ENCODE data around the gene CERS1.

DNA sequence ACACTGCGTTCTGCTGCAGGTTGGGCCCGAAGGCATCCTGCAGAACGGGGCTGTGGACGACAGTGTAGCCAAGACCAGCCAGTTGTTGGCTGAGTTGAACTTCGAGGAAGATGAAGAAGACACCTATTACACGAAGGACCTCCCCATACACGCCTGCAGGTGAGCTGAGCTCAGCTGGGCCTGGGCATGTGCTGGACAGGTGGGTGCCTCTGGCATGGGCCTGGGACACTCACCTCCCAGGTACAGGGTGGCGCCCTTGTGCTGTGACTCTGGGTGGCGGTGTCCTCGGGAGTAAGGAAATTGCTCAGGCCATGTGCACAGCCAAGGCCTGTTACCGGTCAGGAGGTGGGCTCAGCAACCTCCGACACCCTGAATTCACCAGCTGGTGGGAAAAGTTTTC, 50.0 kb downstream of the CERS1 start:
- TF ChIP-seq, protein P1, sequence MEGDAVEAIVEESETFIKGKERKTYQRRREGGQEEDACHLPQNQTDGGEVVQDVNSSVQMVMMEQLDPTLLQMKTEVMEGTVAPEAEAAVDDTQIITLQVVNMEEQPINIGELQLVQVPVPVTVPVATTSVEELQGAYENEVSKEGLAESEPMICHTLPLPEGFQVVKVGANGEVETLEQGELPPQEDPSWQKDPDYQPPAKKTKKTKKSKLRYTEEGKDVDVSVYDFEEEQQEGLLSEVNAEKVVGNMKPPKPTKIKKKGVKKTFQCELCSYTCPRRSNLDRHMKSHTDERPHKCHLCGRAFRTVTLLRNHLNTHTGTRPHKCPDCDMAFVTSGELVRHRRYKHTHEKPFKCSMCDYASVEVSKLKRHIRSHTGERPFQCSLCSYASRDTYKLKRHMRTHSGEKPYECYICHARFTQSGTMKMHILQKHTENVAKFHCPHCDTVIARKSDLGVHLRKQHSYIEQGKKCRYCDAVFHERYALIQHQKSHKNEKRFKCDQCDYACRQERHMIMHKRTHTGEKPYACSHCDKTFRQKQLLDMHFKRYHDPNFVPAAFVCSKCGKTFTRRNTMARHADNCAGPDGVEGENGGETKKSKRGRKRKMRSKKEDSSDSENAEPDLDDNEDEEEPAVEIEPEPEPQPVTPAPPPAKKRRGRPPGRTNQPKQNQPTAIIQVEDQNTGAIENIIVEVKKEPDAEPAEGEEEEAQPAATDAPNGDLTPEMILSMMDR (IDR thresholded peaks at IDR 0.05; ENCODE audit: low read length), result no peak
- no peak for TF ChIP-seq EZH2 (IDR thresholded peaks at IDR 0.05; ENCODE audit: borderline replicate concordance, low read length)

All from OCI-LY1 (cell line).